Measurements from ENCODE around the gene CPTP.
A peak's percentile ranks its signal among the peaks of the same experiment; 100 is the strongest.
"Not testable (repeated sequence)": the region's sequence is repeated elsewhere in the genome, so short reads cannot be mapped to it uniquely, and the experiment has no call there.

CPTP gene

GRCh38 chr1:1366699-1367066 lies 42.1 kb downstream of the CPTP start:
- no peak for DNase-seq (ENCODE audit: low read depth)

- no peak for DNase-seq (ENCODE audit: low read depth)
Measured at GRCh38 chr1:1367315-1367714, 42.7 kb downstream of the CPTP start.

- not testable (repeated sequence) for DNase-seq (ENCODE audit: low read depth)
Measured at GRCh38 chr1:1370094-1370493, 45.5 kb downstream of the CPTP start.

GRCh38 chr1:1370771-1371300 lies 46.2 kb downstream of the CPTP start:
- DNase-seq (ENCODE audit: low read depth) = no peak

GRCh38 chr1:1371364-1371745 lies 46.8 kb downstream of the CPTP start:
- no peak for DNase-seq (ENCODE audit: low read depth)

- DNase-seq (ENCODE audit: low read depth) = no peak
Measured at GRCh38 chr1:1371746-1372711, 47.4 kb downstream of the CPTP start.

- no peak for DNase-seq (ENCODE audit: low read depth)
Measured at GRCh38 chr1:1373051-1373814, 48.6 kb downstream of the CPTP start.

GRCh38 chr1:1373815-1374588 lies 49.4 kb downstream of the CPTP start:
- no peak for DNase-seq (ENCODE audit: low read depth)

- no peak for DNase-seq (ENCODE audit: low read depth)
Measured at GRCh38 chr1:1374589-1374928, 50.0 kb downstream of the CPTP start.

GRCh38 chr1:1374929-1375662 lies 50.5 kb downstream of the CPTP start, which contains the start of gene AURKAIP1:
Gene AURKAIP1, minus strand, starts transcription at chr1:1375207. Its CDS starts 451 bp downstream, at chr1:1374756.
- DNase-seq (ENCODE audit: low read depth) = peak; percentile 98

GRCh38 chr1:1376551-1377226 lies 52.1 kb downstream of the CPTP start:
- DNase-seq (ENCODE audit: low read depth) = no peak

GRCh38 chr1:1377540-1378205 lies 53.1 kb downstream of the CPTP start:
- DNase-seq (ENCODE audit: low read depth) = no peak

All from HS-5 (cell line).